ENCODE data around the gene NINJ1. TPM values are rescaled to one million over a fixed set of nuclear protein-coding genes. Genes with fewer than 3 reads are reported as not detected.
A peak's percentile ranks its signal among the peaks of the same experiment; 100 is the strongest.

The NINJ1 gene
- polyA plus RNA-seq, 1 donor: 32.1 TPM

GRCh38 chr9:93132287-93132927, 1.6 kb downstream of the NINJ1 start:
- no peak for DNase-seq

- DNase-seq: no peak
These were observed 2.3 kb downstream of the NINJ1 start for GRCh38 chr9:93131599-93132286.

GRCh38 chr9:93130861-93131481, 3.1 kb downstream of the NINJ1 start:
- peak; percentile 63 for DNase-seq

- no peak for DNase-seq
These were observed 4.2 kb downstream of the NINJ1 start for GRCh38 chr9:93129691-93130500.

GRCh38 chr9:93129286-93129685, 4.8 kb downstream of the NINJ1 start:
- no peak for DNase-seq

- no peak for DNase-seq
These were observed 5.3 kb downstream of the NINJ1 start for GRCh38 chr9:93128715-93129224.

- no peak for DNase-seq
These were observed 5.9 kb downstream of the NINJ1 start for GRCh38 chr9:93128011-93128714.

- no peak for DNase-seq
These were observed 6.6 kb downstream of the NINJ1 start for GRCh38 chr9:93127395-93127911.

- DNase-seq: peak; percentile 61
These were observed 7.2 kb downstream of the NINJ1 start for GRCh38 chr9:93126825-93127368.

GRCh38 chr9:93126151-93126781, 7.8 kb downstream of the NINJ1 start:
- DNase-seq: no peak

- no peak for DNase-seq
These were observed 8.6 kb downstream of the NINJ1 start for GRCh38 chr9:93125331-93125894.

GRCh38 chr9:93124793-93125192, 9.3 kb downstream of the NINJ1 start:
- no peak for DNase-seq

GRCh38 chr9:93123561-93124283, 10.3 kb downstream of the NINJ1 start:
- DNase-seq: no peak

GRCh38 chr9:93122721-93123221, 11.3 kb downstream of the NINJ1 start:
- DNase-seq: no peak

- no peak for DNase-seq
These were observed 12.5 kb downstream of the NINJ1 start for GRCh38 chr9:93121316-93122241.

- DNase-seq: no peak
These were observed 13.2 kb downstream of the NINJ1 start for GRCh38 chr9:93120846-93121315.

- peak; percentile 69 for DNase-seq
These were observed 13.9 kb downstream of the NINJ1 start for GRCh38 chr9:93119953-93120845.

GRCh38 chr9:93119703-93119952, 14.4 kb downstream of the NINJ1 start:
- no peak for DNase-seq

All from hindlimb muscle (tissue), 1 donor.